ENCODE results near the gene KLHL41. TPM values are rescaled to one million over a fixed set of nuclear protein-coding genes. Genes with fewer than 3 reads are reported as not detected.

The KLHL41 gene
- total RNA-seq = under 0.01 TPM in 1 of 2 replicates, not detected in the other

GRCh38 chr2:169509298-169509885 is at the start of gene KLHL41:
Gene KLHL41 (plus strand): TSS chr2:169509702. CDS start chr2:169509779, 77 bp downstream.
- H3K27me3 ChIP-seq (ENCODE audit: control insufficient read depth, insufficient read depth, low read length) = no peaks in the 10 kb centered on the region
- DNase-seq (ENCODE audit: low read depth) (peak; percentile 85), FAIRE-seq (no peak)
- no peak within 1 kb of the TSS for H3K4me3 ChIP-seq (ENCODE audit: low read depth, low read length)
- no peaks in the 10 kb centered on the region for H3K36me3 ChIP-seq (ENCODE audit: control insufficient read depth, insufficient read depth, low read length)
- TF ChIP-seq CTCF (IDR thresholded peaks at IDR 0.05; ENCODE audit: insufficient read depth, low read length, severe bottlenecking) = no peak

GRCh38 chr2:169461143-169461542 is 48.4 kb upstream of the KLHL41 start:
- no peak for FAIRE-seq
- no peak for TF ChIP-seq CTCF (IDR thresholded peaks at IDR 0.05; ENCODE audit: insufficient read depth, low read length, severe bottlenecking)
- no peak for DNase-seq (ENCODE audit: low read depth)

GRCh38 chr2:169462896-169463695 is 46.4 kb upstream of the KLHL41 start:
- DNase-seq (ENCODE audit: low read depth) = peak; percentile 53
- no peak for FAIRE-seq
- Histone ChIP-seq H3K27me3 (ENCODE audit: control insufficient read depth, insufficient read depth, low read length) (no peaks in the 10 kb centered on the region), H3K36me3 (ENCODE audit: control insufficient read depth, insufficient read depth, low read length) (no peaks in the 10 kb centered on the region), H3K4me3 (ENCODE audit: low read depth, low read length) (no peak overlapping the region)
- no peak for TF ChIP-seq CTCF (IDR thresholded peaks at IDR 0.05; ENCODE audit: insufficient read depth, low read length, severe bottlenecking)

More at GRCh38 chr2:169461143-169461542, 48.4 kb upstream of the KLHL41 start:
- no peaks in the 10 kb centered on the region for H3K36me3 ChIP-seq (ENCODE audit: control insufficient read depth, insufficient read depth, low read length)
- no peak overlapping the region for H3K4me3 ChIP-seq (ENCODE audit: low read depth, low read length)
- H3K27me3 ChIP-seq (ENCODE audit: control insufficient read depth, insufficient read depth, low read length) = no peaks in the 10 kb centered on the region

- DNase-seq (ENCODE audit: low read depth) (no peak), FAIRE-seq (no peak)
- no peak overlapping the region for H3K4me3 ChIP-seq (ENCODE audit: low read depth, low read length)
- no peaks in the 10 kb centered on the region for H3K36me3 ChIP-seq (ENCODE audit: control insufficient read depth, insufficient read depth, low read length)
- H3K27me3 ChIP-seq (ENCODE audit: control insufficient read depth, insufficient read depth, low read length) = no peaks in the 10 kb centered on the region
- no peak for TF ChIP-seq CTCF (IDR thresholded peaks at IDR 0.05; ENCODE audit: insufficient read depth, low read length, severe bottlenecking)
Measured at GRCh38 chr2:169464466-169464865, 45.0 kb upstream of the KLHL41 start.

- H3K27me3 ChIP-seq (ENCODE audit: control insufficient read depth, insufficient read depth, low read length) = no peaks in the 10 kb centered on the region
- no peak for FAIRE-seq
- DNase-seq (ENCODE audit: low read depth) = no peak
- H3K4me3 ChIP-seq (ENCODE audit: low read depth, low read length) = no peak overlapping the region
- no peaks in the 10 kb centered on the region for H3K36me3 ChIP-seq (ENCODE audit: control insufficient read depth, insufficient read depth, low read length)
- no peak for TF ChIP-seq CTCF (IDR thresholded peaks at IDR 0.05; ENCODE audit: insufficient read depth, low read length, severe bottlenecking)
Measured at GRCh38 chr2:169464882-169465281, 44.6 kb upstream of the KLHL41 start.
